ENCODE results near the gene CDC42BPB. TPM values are rescaled to one million over a fixed set of nuclear protein-coding genes. Genes with fewer than 3 reads are reported as not detected.

The CDC42BPB gene
- total RNA-seq, 1 donor from 2014 or later = 102 TPM

GRCh38 chr14:103007555-103007954, 49.8 kb downstream of the CDC42BPB start:
- Histone ChIP-seq H3K27me3 (no peaks in the 10 kb centered on the region), H3K9me3 (no peaks in the 10 kb centered on the region), H3K27ac (no peak overlapping the region), H3K4me1 (no peaks in the 10 kb centered on the region), H3K4me3 (no peak overlapping the region), H3K36me3 (peaks cover 45% of the 10 kb centered on the region)
- DNase-seq (no peak), ATAC-seq (peak; percentile 73)
- TF ChIP-seq, protein P1, sequence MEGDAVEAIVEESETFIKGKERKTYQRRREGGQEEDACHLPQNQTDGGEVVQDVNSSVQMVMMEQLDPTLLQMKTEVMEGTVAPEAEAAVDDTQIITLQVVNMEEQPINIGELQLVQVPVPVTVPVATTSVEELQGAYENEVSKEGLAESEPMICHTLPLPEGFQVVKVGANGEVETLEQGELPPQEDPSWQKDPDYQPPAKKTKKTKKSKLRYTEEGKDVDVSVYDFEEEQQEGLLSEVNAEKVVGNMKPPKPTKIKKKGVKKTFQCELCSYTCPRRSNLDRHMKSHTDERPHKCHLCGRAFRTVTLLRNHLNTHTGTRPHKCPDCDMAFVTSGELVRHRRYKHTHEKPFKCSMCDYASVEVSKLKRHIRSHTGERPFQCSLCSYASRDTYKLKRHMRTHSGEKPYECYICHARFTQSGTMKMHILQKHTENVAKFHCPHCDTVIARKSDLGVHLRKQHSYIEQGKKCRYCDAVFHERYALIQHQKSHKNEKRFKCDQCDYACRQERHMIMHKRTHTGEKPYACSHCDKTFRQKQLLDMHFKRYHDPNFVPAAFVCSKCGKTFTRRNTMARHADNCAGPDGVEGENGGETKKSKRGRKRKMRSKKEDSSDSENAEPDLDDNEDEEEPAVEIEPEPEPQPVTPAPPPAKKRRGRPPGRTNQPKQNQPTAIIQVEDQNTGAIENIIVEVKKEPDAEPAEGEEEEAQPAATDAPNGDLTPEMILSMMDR (IDR thresholded peaks at IDR 0.05) = no peak
- intact Hi-C loops (cut with DNase I) = no loop called here

GRCh38 chr14:103006991-103007520, 50.3 kb downstream of the CDC42BPB start:
- Histone ChIP-seq H3K36me3 (peaks cover 50% of the 10 kb centered on the region), H3K4me1 (no peaks in the 10 kb centered on the region), H3K27ac (no peak overlapping the region), H3K4me3 (no peak overlapping the region), H3K9me3 (no peaks in the 10 kb centered on the region), H3K27me3 (no peaks in the 10 kb centered on the region)
- DNase-seq (no peak), ATAC-seq (no peak)
- TF ChIP-seq, protein P1 (IDR thresholded peaks at IDR 0.05) = no peak
- intact Hi-C loops (cut with DNase I) = no loop called here

GRCh38 chr14:103006106-103006505, 51.2 kb downstream of the CDC42BPB start:
- ATAC-seq (no peak), DNase-seq (no peak)
- intact Hi-C loops (cut with DNase I) = no loop called here
- peaks cover 52% of the 10 kb centered on the region for H3K36me3 ChIP-seq
- H3K4me3 ChIP-seq = no peak overlapping the region
- H3K27me3 ChIP-seq = no peaks in the 10 kb centered on the region
- H3K4me1 ChIP-seq = no peaks in the 10 kb centered on the region
- no peaks in the 10 kb centered on the region for H3K9me3 ChIP-seq
- TF ChIP-seq, protein P1 (IDR thresholded peaks at IDR 0.05) = no peak
- no peak overlapping the region for H3K27ac ChIP-seq

GRCh38 chr14:103003850-103004249, 53.5 kb downstream of the CDC42BPB start:
- no peak for DNase-seq
- no peak for ATAC-seq
- Histone ChIP-seq H3K4me1 (no peaks in the 10 kb centered on the region), H3K27ac (no peak overlapping the region), H3K27me3 (no peaks in the 10 kb centered on the region), H3K9me3 (no peaks in the 10 kb centered on the region), H3K36me3 (peaks cover 69% of the 10 kb centered on the region), H3K4me3 (no peak overlapping the region)
- intact Hi-C loops (cut with DNase I) = no loop called here
- TF ChIP-seq, protein P1 (IDR thresholded peaks at IDR 0.05) = no peak

- H3K36me3 ChIP-seq = peaks cover 72% of the 10 kb centered on the region
- intact Hi-C loops (cut with DNase I) = no loop called here
- H3K4me3 ChIP-seq = no peak overlapping the region
- H3K27me3 ChIP-seq = no peaks in the 10 kb centered on the region
- H3K4me1 ChIP-seq = no peaks in the 10 kb centered on the region
- TF ChIP-seq, protein P1 (IDR thresholded peaks at IDR 0.05) = no peak
- ATAC-seq (no peak), DNase-seq (no peak)
- H3K9me3 ChIP-seq = no peaks in the 10 kb centered on the region
- H3K27ac ChIP-seq = no peak overlapping the region
Measured at GRCh38 chr14:103003351-103003615, 54.1 kb downstream of the CDC42BPB start.

All from upper lobe of right lung (tissue), 1 donor.